Neutrophil (primary cell): ENCODE results near the gene ZNF202.

ENCODE experiments used
- H3K27ac ChIP-seq: fragments of 200-600 bp; sonication (generic); 2 replicates; pipeline ENCODE4 v1.5.1; 2016; ENCODE audit warnings: mild to moderate bottlenecking, moderate library complexity
- H3K27me3 ChIP-seq: fragments of 200-600 bp; sonication (generic); 2 replicates; pipeline ENCODE4 v1.6.0; 2016; ENCODE audit warnings: mild to moderate bottlenecking
- H3K36me3 ChIP-seq: fragments of 200-600 bp; sonication (generic); 2 replicates; pipeline ENCODE4 v1.5.1; 2017
- H3K4me1 ChIP-seq, 2 experiments: fragments of 200-600 bp in 1 of 2; sonication (generic) in 1 of 2; 1 replicate in 1 of 2; 2 replicates in 1 of 2; pipeline versions ENCODE4 v1.5.1 to v1.6.1; 2013 to 2016; ENCODE audit warnings: low read depth in 1 of 2, low read length in 1 of 2, mild to moderate bottlenecking in 1 of 2, moderate library complexity in 1 of 2; ENCODE audit not compliant: control insufficient read depth in 1 of 2, insufficient read depth in 1 of 2
- H3K4me3 ChIP-seq, 2 experiments: fragments of 200-600 bp in 1 of 2; sonication (generic) in 1 of 2; 1 replicate in 1 of 2; 2 replicates in 1 of 2; pipeline ENCODE4 v1.5.1; 2013 to 2016; ENCODE audit warnings: low read depth in 1 of 2, low read length in 1 of 2, mild to moderate bottlenecking in 1 of 2, moderate library complexity in 1 of 2
- H3K9me3 ChIP-seq: fragments of 200-600 bp; sonication (generic); 2 replicates; pipeline ENCODE4 v1.5.1; 2016
- CTCF ChIP-seq: fragments of 200-600 bp; sonication (generic); IDR thresholded peaks from 2 replicates; pipeline ENCODE4 v1.5.1; 2016; ENCODE audit warnings: antibody characterized with exemption

ZNF202 gene

DNA sequence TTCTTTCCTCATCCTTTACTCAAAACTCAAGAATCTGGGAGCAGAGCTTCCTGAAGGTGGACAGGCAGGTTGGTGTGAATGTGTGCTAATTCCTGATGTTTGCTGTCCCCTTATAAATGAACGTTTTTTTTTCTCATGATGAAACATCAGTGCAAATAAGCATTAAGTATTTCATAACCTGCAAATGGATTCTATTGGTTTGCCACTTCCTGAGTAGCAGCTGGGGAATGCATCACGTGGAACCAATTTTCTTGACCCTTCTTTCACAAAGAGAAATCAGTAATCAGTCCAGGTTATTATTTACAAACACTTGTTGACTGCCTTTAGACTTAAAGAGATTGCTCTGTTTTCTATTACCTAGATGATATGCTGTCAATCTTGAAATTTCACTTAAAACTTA, 46.9 kb downstream of the ZNF202 start:
- H3K36me3 ChIP-seq, result no peaks in the 10 kb centered on the region
- H3K27ac ChIP-seq, result no peak overlapping the region
- TF ChIP-seq CTCF, result no peak
- no peaks in the 10 kb centered on the region for H3K4me1 ChIP-seq
- peaks cover 26% of the 10 kb centered on the region for H3K27me3 ChIP-seq
- no peak overlapping the region for H3K4me3 ChIP-seq
- no peaks in the 10 kb centered on the region for H3K9me3 ChIP-seq

- Histone ChIP-seq H3K36me3 (no peaks in the 10 kb centered on the region), H3K4me1 (peaks cover 2 to 4% of the 10 kb centered on the region in 2 experiments), H3K27ac (no peak overlapping the region), H3K4me3 (no peak overlapping the region), H3K9me3 (no peaks in the 10 kb centered on the region), H3K27me3 (peaks cover 27% of the 10 kb centered on the region)
- no peak for TF ChIP-seq CTCF
These were observed 48.5 kb downstream of the ZNF202 start for GRCh38 chr11:123692961-123693360.

- no peak for TF ChIP-seq CTCF
- H3K27ac ChIP-seq, result no peak overlapping the region
- H3K4me1 ChIP-seq, result peaks cover 6 to 8% of the 10 kb centered on the region in 2 experiments
- peaks cover 32% of the 10 kb centered on the region for H3K27me3 ChIP-seq
- H3K9me3 ChIP-seq, result no peaks in the 10 kb centered on the region
- H3K36me3 ChIP-seq, result no peaks in the 10 kb centered on the region
- no peak overlapping the region for H3K4me3 ChIP-seq
These were observed 51.0 kb downstream of the ZNF202 start for GRCh38 chr11:123690485-123690884.

DNA sequence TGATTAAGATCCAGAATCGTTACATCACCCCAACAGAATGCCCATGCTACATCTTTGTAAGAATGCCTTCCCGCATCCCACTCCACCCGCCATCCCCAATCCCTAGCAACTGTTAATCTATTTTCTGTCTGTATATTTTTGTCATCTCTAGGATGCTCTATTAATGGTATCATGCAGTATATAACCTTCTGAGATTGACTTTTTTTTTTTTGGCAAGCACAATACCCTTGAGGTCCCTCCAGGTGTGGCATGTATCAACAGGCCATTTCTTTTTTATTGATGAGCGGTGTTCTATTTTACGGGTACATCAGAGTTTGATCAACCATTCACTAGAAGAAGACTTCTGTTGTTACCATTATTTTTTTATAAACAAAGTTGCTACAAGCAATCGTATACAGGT, 56.9 kb downstream of the ZNF202 start:
- H3K36me3 ChIP-seq, result no peaks in the 10 kb centered on the region
- peaks cover 40% of the 10 kb centered on the region for H3K27me3 ChIP-seq
- peaks cover 6 to 8% of the 10 kb centered on the region in 2 experiments for H3K4me1 ChIP-seq
- no peaks in the 10 kb centered on the region for H3K9me3 ChIP-seq
- no peak for TF ChIP-seq CTCF
- no peak overlapping the region for H3K4me3 ChIP-seq
- H3K27ac ChIP-seq, result no peak overlapping the region

DNA sequence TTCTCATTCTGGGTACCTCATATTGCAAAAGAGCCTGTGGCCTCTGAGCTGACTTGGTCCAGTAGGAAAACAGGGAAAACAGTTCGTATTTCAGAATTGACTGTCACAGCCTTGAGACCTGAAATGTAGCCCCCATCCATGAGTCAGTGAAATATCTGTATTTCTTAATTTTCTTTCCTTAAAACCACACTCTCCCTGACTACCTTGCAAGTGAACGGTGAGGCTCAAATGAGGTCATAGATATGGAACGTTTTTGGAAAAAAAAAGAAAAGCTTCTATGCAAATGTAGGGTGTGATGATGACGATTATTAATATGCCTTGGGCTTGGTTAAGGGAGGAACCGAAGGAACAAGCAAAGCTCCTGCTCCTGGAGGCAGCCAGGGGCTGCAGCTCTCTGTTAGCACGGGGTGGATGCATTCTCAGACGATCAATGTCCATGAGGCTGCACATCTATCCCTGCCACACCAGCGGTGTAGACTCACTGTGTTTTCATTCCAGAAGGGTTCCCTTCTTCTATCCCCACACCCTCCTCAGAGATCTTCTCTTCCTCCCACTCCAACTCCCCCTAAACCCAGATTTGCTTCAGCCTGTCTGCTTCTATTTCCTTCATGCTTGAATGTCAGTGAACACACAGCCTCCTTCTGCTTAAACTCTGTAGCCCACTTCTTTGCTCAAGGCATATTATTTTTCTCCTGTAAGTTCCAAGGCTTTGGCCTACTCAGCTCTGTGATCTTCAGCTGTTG, 57.9 kb downstream of the ZNF202 start:
- TF ChIP-seq CTCF, result no peak
- Histone ChIP-seq H3K27me3 (peaks cover 38% of the 10 kb centered on the region), H3K4me3 (no peak overlapping the region), H3K36me3 (no peaks in the 10 kb centered on the region), H3K27ac (no peak overlapping the region), H3K4me1 (peaks cover 6 to 8% of the 10 kb centered on the region in 2 experiments), H3K9me3 (no peaks in the 10 kb centered on the region)
